GM12878 (cell line): ENCODE results near the gene CHCHD3. TPM values are rescaled to one million over a fixed set of nuclear protein-coding genes. Genes with fewer than 3 reads are reported as not detected.

Experiments
- ATAC-seq: fragments of 200-7000 bp; cut with Tn5 transposase; 3 replicates; pipeline ENCODE4 v1.9.1; 2020; ENCODE audit warnings: mild to moderate bottlenecking, moderate library complexity
- BruUV-seq: library from RNA; stranded (reverse); fragments of 400-500 nt; replicated peaks from 2 replicates; lab custom pipeline; 2021; lab: Mats Ljungman, UMichigan
- CTCF ChIA-PET: fragments of 300-600 bp; sonication (Branson Sonifier 250); formaldehyde crosslinking; extraction: SDS; loops from one replicate; lab custom pipeline; 2021; ENCODE audit warnings: inconsistent platforms; lab: Yijun Ruan, JAX
- POLR2A ChIA-PET: fragments of 350-600 bp; formaldehyde crosslinking; extraction: SDS; loops from one replicate; lab custom pipeline; 2021; ENCODE audit warnings: inconsistent platforms; lab: Charles Lee
- RAD21 ChIA-PET: fragments of 300-600 bp; sonication (Branson Sonifier 250); formaldehyde crosslinking; loops from one replicate; lab custom pipeline; 2023; ENCODE audit warnings: antibody characterized with exemption; ENCODE audit not compliant: unreplicated experiment; lab: Charles Lee
- SMC1A ChIA-PET: fragments of 300-600 bp; sonication (Branson Sonifier 250); formaldehyde crosslinking; loops from one replicate; lab custom pipeline; 2023; ENCODE audit not compliant: unreplicated experiment, uncharacterized antibody; lab: Charles Lee
- DNase-seq: peaks from one replicate; pipeline ENCODE4 v3.0.0-alpha.2; 2011; ENCODE audit warnings: low read depth, low spot score
- FAIRE-seq: peaks from 3 replicates; lab custom pipeline; 2011; peaks lifted over from hg19 to GRCh38; lab: Jason Lieb, UNC
- H2AFZ ChIP-seq: 2 replicates; pipeline ENCODE4 v1.6.0; 2011; ENCODE audit warnings: low read depth, low read length, control low read depth; ENCODE audit not compliant: control insufficient read depth
- H3K27ac ChIP-seq: 2 replicates; pipeline ENCODE4 v1.5.1; 2011; ENCODE audit warnings: control low read depth; ENCODE audit not compliant: control insufficient read depth, insufficient read depth
- H3K27me3 ChIP-seq, 2 experiments: replicated peaks in 1 of 2; 2 replicates each; pipeline versions ENCODE4 v1.6.0 to v1.6.1; 2011; ENCODE audit warnings: low read length in 1 of 2; ENCODE audit not compliant: control insufficient read depth in 2 of 2, insufficient read depth in 2 of 2
- H3K36me3 ChIP-seq, 2 experiments: 2 replicates each; pipeline ENCODE4 v1.5.1; 2011; ENCODE audit warnings: low read length in 1 of 2; ENCODE audit not compliant: control insufficient read depth in 2 of 2, insufficient read depth in 2 of 2
- H3K4me1 ChIP-seq: 2 replicates; pipeline ENCODE4 v1.6.1; 2011; ENCODE audit warnings: mild to moderate bottlenecking, low read length, moderate library complexity, mixed read lengths; ENCODE audit not compliant: control insufficient read depth, insufficient read depth
- H3K4me2 ChIP-seq: 2 replicates; pipeline ENCODE4 v1.6.0; 2011; ENCODE audit warnings: control low read depth; ENCODE audit not compliant: control insufficient read depth, insufficient read depth
- H3K4me3 ChIP-seq: fragments of 200-600 bp; sonication (generic); 2 replicates; pipeline ENCODE4 v1.5.1; 2016
- H3K79me2 ChIP-seq: 2 replicates; pipeline ENCODE4 v1.6.0; 2011; ENCODE audit warnings: low read length; ENCODE audit not compliant: control insufficient read depth, insufficient read depth
- H3K9ac ChIP-seq: 2 replicates; pipeline ENCODE4 v1.8.0; 2011; ENCODE audit warnings: low read length, control low read depth, mixed read lengths; ENCODE audit not compliant: control insufficient read depth, insufficient read depth
- H3K9me3 ChIP-seq: replicated peaks from 3 replicates; pipeline ENCODE4 v1.5.1; 2011; ENCODE audit warnings: mild to moderate bottlenecking, low read length; ENCODE audit not compliant: control insufficient read depth, insufficient read depth
- H4K20me1 ChIP-seq: 2 replicates; pipeline ENCODE4 v1.6.0; 2011; ENCODE audit not compliant: control insufficient read depth, insufficient read depth
- BACH1 ChIP-seq: fragments of 450-650 bp; IDR thresholded peaks from 2 replicates; pipeline ENCODE4 v1.6.1; 2017; ENCODE audit warnings: mild to moderate bottlenecking, borderline replicate concordance
- DPF2 ChIP-seq: fragments of 450-650 bp; IDR thresholded peaks from 2 replicates; pipeline ENCODE4 v1.6.1; 2017; ENCODE audit warnings: mild to moderate bottlenecking
- GABPA ChIP-seq: IDR thresholded peaks from 2 replicates; pipeline ENCODE4 v1.6.1; 2014; ENCODE audit warnings: antibody characterized with exemption, low read depth, mild to moderate bottlenecking, inconsistent platforms
- IRF4 ChIP-seq: IDR thresholded peaks from 2 replicates; pipeline ENCODE4 v1.6.1; 2011; ENCODE audit warnings: low read depth, low read length
- KLF5 ChIP-seq: fragments of 450-650 bp; IDR thresholded peaks from 2 replicates; pipeline ENCODE4 v1.6.1; 2014; ENCODE audit warnings: mild to moderate bottlenecking; ENCODE audit not compliant: partially characterized antibody
- LARP7 ChIP-seq: fragments of 450-650 bp; IDR thresholded peaks from 2 replicates; pipeline ENCODE4 v1.6.1; 2017; ENCODE audit warnings: mild to moderate bottlenecking
- NBN ChIP-seq: fragments of 450-650 bp; IDR thresholded peaks from 2 replicates; pipeline ENCODE4 v1.6.1; 2016
- PRDM15 ChIP-seq: fragments of 450-650 bp; formaldehyde crosslinking; IDR thresholded peaks from 2 replicates; pipeline ENCODE4 v1.4.0; 2020; ENCODE audit warnings: mild to moderate bottlenecking, moderate library complexity
- RB1 ChIP-seq: fragments of 450-650 bp; formaldehyde crosslinking; IDR thresholded peaks from 2 replicates; pipeline ENCODE4 v1.6.1; 2017; ENCODE audit warnings: mild to moderate bottlenecking, borderline replicate concordance
- SP1 ChIP-seq: IDR thresholded peaks from one replicate; pipeline ENCODE4 v1.6.1; 2011; ENCODE audit warnings: low read depth, low read length
- SREBF2 ChIP-seq: IDR thresholded peaks from 2 replicates; pipeline ENCODE4 v1.6.1; 2012; ENCODE audit warnings: mild to moderate bottlenecking, low read length
- TCF3 ChIP-seq: IDR thresholded peaks from 2 replicates; pipeline ENCODE4 v1.6.1; 2012; ENCODE audit warnings: low read depth, mild to moderate bottlenecking, low read length, borderline replicate concordance; ENCODE audit not compliant: insufficient read depth
- YBX1 ChIP-seq: fragments of 450-650 bp; IDR thresholded peaks from 2 replicates; pipeline ENCODE4 v1.6.1; 2016; ENCODE audit warnings: antibody characterized with exemption
- ZNF384 ChIP-seq: IDR thresholded peaks from 2 replicates; pipeline ENCODE4 v1.6.1; 2012; ENCODE audit warnings: low read depth, mild to moderate bottlenecking, low read length, improper control_type of control experiment, borderline replicate concordance
- ZNF622 ChIP-seq: fragments of 450-650 bp; IDR thresholded peaks from 2 replicates; pipeline ENCODE4 v1.6.1; 2017; ENCODE audit warnings: mild to moderate bottlenecking, inconsistent platforms
- WGBS: methylation state at CpG from one replicate; pipeline ENCODE4 v1.1.6; 2016; ENCODE audit warnings: low lambda C conversion rate; ENCODE audit not compliant: insufficient replicate concordance, insufficient coverage; ENCODE audit errors: missing lambda C conversion rate; 5-methylcytosine and 5-hydroxymethylcytosine counted together
- in situ Hi-C: fragments of 300-500 bp; cut with MboI; formaldehyde crosslinking; loops from 9 replicates; pipeline ENCODE4 v1.14.3; 2018; ENCODE audit warnings: mixed read lengths
- intact Hi-C: fragments of 100-400 bp; cut with micrococcal nuclease; formaldehyde crosslinking; loops from one replicate; pipeline ENCODE4 v1.14.2; 2022; ENCODE audit not compliant: unreplicated experiment
- polyA plus RNA-seq, 11 experiments: library from polyadenylated mRNA; depleted of rRNA in 4 of 11; unstranded in 6 of 11; stranded (reverse) in 5 of 11; fragments of >200 nt; fragmentation: Nextera tagmentation in 4 of 11; fragmentation: Illumina TruSeq in 1 of 11; extraction: Ambion mirVana in 4 of 11; extraction: Trizol in 1 of 11; gene quantifications; 1 replicate in 1 of 11; 2 replicates in 10 of 11; pipeline versions ENCODE4 v1.2.1 to v1.2.3, GENCODE V29; 2011 to 2016; ENCODE audit warnings: inconsistent platforms in 2 of 11, missing spikeins in 2 of 11, low read depth in 1 of 11
- total RNA-seq, 4 experiments: library from RNA; depleted of rRNA in 3 of 4; stranded (reverse); fragments of >200 nt in 3 of 4; fragmentation: Illumina TruSeq in 1 of 4; extraction: Trizol in 1 of 4; gene quantifications; 2 replicates each; pipeline versions ENCODE4 v1.2.1 to v1.2.3, GENCODE V29; 2013 to 2021

Gene CHCHD3
- total and polyA plus RNA-seq, 10 of the 15 experiments (the other 5 are each of a cell fraction or from before 2014, with no cell fraction given) = 38.3 to 178 (median 96.2) TPM

- Histone ChIP-seq H3K4me2 (no peak overlapping the region), H3K4me3 (no peak overlapping the region), H3K27ac (no peak overlapping the region), H3K79me2 (no peaks in the 10 kb centered on the region), H3K27me3 (no peaks in the 10 kb centered on the region), H3K9me3 (peaks cover 1% of the 10 kb centered on the region; the same call in 1 of the 3 replicates), H4K20me1 (no peaks in the 10 kb centered on the region), H3K4me1 (no peaks in the 10 kb centered on the region), H2AFZ (no peak overlapping the region), H3K36me3 (no peaks in the 10 kb centered on the region), H3K9ac (no peak overlapping the region)
- BruUV-seq = no TSS peak
- ChIA-PET POLR2A (interaction anchor here (0.9 to 1.4 kb wide), 2 partner anchors 9 to 38 kb away, joined by 3 to 6 read pairs; no protein-coding TSS in a partner anchor), SMC1A (interaction anchor here (1.0 to 2.3 kb wide), 8 partner anchors 10 to 198 kb away, joined by 3 to 13 read pairs (median 4); no protein-coding TSS in a partner anchor), CTCF (interaction anchor here (1.3 kb wide), 1 partner anchor 8 kb away, joined by 4 read pairs; no protein-coding TSS in a partner anchor), RAD21 (no interaction called here)
- FAIRE-seq = no peak
- in situ Hi-C loops (no loop called here), intact Hi-C loops (no loop called here)
- 97% methylated on average over 1 of the region's 1 CpG for WGBS
- DNase-seq = no peak
- no peak for ATAC-seq
- TF ChIP-seq BACH1 (no peak), KLF5 (no peak), LARP7 (no peak), YBX1 (no peak), SREBF2 (no peak), RB1 (no peak)
These were observed 222.7 kb downstream of the CHCHD3 start for GRCh38 chr7:132859199-132859598.

GRCh38 chr7:132858760-132859159, 223.1 kb downstream of the CHCHD3 start:
- POLR2A ChIA-PET = interaction anchor here (0.9 to 1.4 kb wide), 3 partner anchors 10 to 39 kb away, joined by 3 to 6 read pairs (median 3); no protein-coding TSS in a partner anchor
- in situ Hi-C loops = no loop called here
- no peak overlapping the region for H3K9ac ChIP-seq
- H3K4me2 ChIP-seq = no peak overlapping the region
- CTCF ChIA-PET = interaction anchor here (1.3 kb wide), 1 partner anchor 9 kb away, joined by 4 read pairs; no protein-coding TSS in a partner anchor
- RAD21 ChIA-PET = no interaction called here
- SMC1A ChIA-PET = interaction anchor here (0.7 to 2.3 kb wide), 9 partner anchors 11 to 58 kb away, joined by 3 to 13 read pairs (median 4); no protein-coding TSS in a partner anchor
- no peak overlapping the region for H2AFZ ChIP-seq
- H3K9me3 ChIP-seq = peaks cover under 1% of the 10 kb centered on the region; the same call in 1 of the 3 replicates
- H3K4me1 ChIP-seq = no peaks in the 10 kb centered on the region
- no peaks in the 10 kb centered on the region for H3K27me3 ChIP-seq
- H3K36me3 ChIP-seq = no peaks in the 10 kb centered on the region
- DNase-seq = no peak
- FAIRE-seq = no peak
- over 99% methylated on average over 4 of the region's 4 CpGs for WGBS
- no peak overlapping the region for H3K27ac ChIP-seq
- intact Hi-C loops = no loop called here
- no TSS peak for BruUV-seq
- ATAC-seq = no peak
- H3K79me2 ChIP-seq = no peaks in the 10 kb centered on the region
- no peak overlapping the region for H3K4me3 ChIP-seq
- no peaks in the 10 kb centered on the region for H4K20me1 ChIP-seq
- no peak for TF ChIP-seq ZNF384
- TF ChIP-seq PRDM15 (CRISPR knock-in tag) = no peak
- no peak for TF ChIP-seq IRF4
- TF ChIP-seq SP1 = no peak
- no peak for TF ChIP-seq GABPA
- TF ChIP-seq NBN = no peak
- no peak for TF ChIP-seq DPF2
- no peak for TF ChIP-seq TCF3
- TF ChIP-seq ZNF622 = no peak
